A549 treated with RU486 at 1 μM for 4 hours (cell line): Measurements from ENCODE around the gene OR8H1. TPM values are rescaled to one million over a fixed set of nuclear protein-coding genes. Genes with fewer than 3 reads are reported as not detected.

ENCODE experiments used
- total RNA-seq: library from RNA; stranded (reverse); fragments of 200-300 nt; extraction: Qiagen RNA extraction; gene quantifications from 5 replicates; pipeline ENCODE4 v1.2.3, GENCODE V29; 2022; ENCODE audit warnings: low read depth

Gene OR8H1, protein sequence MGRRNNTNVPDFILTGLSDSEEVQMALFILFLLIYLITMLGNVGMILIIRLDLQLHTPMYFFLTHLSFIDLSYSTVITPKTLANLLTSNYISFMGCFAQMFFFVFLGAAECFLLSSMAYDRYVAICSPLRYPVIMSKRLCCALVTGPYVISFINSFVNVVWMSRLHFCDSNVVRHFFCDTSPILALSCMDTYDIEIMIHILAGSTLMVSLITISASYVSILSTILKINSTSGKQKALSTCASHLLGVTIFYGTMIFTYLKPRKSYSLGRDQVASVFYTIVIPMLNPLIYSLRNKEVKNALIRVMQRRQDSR
- total RNA-seq: not detected in 5 replicates

DNA sequence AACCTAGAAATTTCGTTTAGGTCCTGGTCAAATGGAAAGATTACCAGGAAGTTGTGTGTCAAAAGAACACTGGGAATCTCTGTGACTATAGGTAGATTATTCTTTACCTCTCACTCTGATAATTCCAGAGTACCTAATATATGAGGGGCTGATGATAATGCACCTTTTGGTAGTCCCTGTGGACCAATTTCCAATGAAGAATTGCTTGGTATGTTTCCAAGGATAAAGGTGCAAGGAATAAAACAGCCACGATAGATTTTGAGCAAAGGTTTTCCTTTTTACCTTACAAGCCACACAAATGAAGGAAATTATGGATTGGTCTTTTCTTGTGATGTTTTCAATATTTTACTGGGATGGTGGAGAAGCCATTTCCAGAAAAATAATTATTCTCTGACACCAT lies at the start of gene OR8H1:
Gene OR8H1 (minus strand): TSS at position 101 of the 400 bp plus-strand sequence. CDS start 1,192 bp downstream, outside the sequence.

DNA sequence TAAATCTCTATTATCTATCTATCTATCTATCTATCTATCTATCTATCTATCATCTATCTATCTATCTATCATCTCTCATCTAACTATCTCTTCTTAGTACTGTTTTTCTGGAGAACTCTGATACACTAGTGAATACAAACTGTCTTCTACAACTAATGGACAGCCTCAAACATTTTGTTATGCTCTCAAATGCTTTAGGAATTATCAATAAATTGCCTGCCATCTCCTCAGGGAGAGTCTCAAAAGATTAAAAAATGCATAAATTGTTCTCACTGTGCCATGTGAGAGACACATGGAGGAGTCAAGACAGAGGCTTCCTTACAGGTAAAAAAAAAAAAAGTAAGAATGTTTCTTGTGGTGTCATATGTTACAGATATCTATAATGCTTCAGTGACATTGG lies 22.8 kb upstream of the OR8H1 start, which contains the start of gene OR8K3:
Gene OR8K3 (plus strand): TSS at position 301 of the 400 bp plus-strand sequence. CDS start 3,163 bp downstream, outside the sequence.

DNA sequence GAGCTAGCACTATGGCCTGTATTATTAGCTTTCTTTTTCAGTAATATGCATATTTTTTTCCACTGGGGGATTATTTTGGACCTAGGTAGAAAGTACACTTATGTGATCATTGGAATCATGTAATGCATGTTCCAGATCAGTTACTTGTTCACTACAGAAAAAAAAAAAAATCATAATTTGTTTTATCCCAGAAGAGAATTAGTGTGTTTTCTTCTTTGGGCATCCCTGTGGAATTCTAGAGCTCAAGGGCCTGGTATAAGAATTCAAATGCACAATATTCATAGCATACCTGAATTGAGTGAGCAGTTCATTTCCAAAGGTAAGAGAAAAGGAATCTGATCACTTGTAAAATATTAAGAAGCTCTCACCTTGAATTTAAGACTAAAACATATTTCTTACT lies 18.2 kb downstream of the OR8H1 start, which contains the start of gene OR5T1:
Gene OR5T1 (plus strand): TSS at position 301 of the 400 bp plus-strand sequence. CDS start 1,485 bp downstream, outside the sequence.

DNA sequence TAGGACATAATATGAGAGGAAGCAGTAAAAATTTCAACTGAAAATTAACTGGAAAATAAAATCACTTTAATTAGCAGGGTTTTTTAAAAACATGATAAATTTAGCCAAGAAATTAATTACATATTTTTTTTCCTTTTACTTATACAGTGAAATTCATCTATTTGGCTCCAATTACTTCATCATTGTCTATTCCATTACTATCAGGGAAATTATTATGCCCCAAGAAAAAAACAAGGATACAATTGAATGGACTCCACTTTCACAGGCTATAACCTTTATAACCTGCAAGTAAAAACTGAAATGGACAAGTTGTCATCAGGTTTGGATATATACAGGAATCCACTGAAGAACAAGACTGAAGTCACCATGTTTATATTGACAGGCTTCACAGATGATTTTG lies 40.1 kb downstream of the OR8H1 start, which contains the start of gene OR5T3:
Gene OR5T3 (plus strand): TSS at position 301 of the 400 bp plus-strand sequence. CDS start 0 bp downstream, at position 301.

Other genes starting within 250 kb of the OR8H1 start
- not detected in 5 replicates for gene OR8I2, start 198.9 kb downstream of the OR8H1 start, total RNA-seq
- not detected in 5 replicates for gene OR8H2, start 188.6 kb downstream of the OR8H1 start, total RNA-seq
- gene OR8H3, start 169.9 kb downstream of the OR8H1 start, total RNA-seq: not detected in 5 replicates
- gene OR8J3, start 152.1 kb downstream of the OR8H1 start, total RNA-seq: not detected in 5 replicates
- not detected in 5 replicates for gene OR8K5, start 131.9 kb downstream of the OR8H1 start, total RNA-seq
- not detected in 5 replicates for gene OR5J2, start 115.6 kb downstream of the OR8H1 start, total RNA-seq
- not detected in 5 replicates for gene OR5T2, start 58.0 kb downstream of the OR8H1 start, total RNA-seq
- gene OR5T3, start 40.0 kb downstream of the OR8H1 start, total RNA-seq: not detected in 5 replicates
- gene OR5T1, start 18.1 kb downstream of the OR8H1 start, total RNA-seq: not detected in 5 replicates
- not detected in 5 replicates for gene OR8K3, start 22.9 kb upstream of the OR8H1 start, total RNA-seq
- gene OR8K1, start 53.8 kb upstream of the OR8H1 start, total RNA-seq: not detected in 5 replicates
- not detected in 5 replicates for gene OR8J1, start 62.0 kb upstream of the OR8H1 start, total RNA-seq
- not detected in 5 replicates for gene OR8U1, start 83.4 kb upstream of the OR8H1 start, total RNA-seq
- gene OR5AL1, start 120.4 kb upstream of the OR8H1 start, total RNA-seq: not detected in 5 replicates
- gene OR5M3, start 181.1 kb upstream of the OR8H1 start, total RNA-seq: not detected in 5 replicates
- not detected in 5 replicates for gene OR5M8, start 199.1 kb upstream of the OR8H1 start, total RNA-seq